HuH-7 (cell line): ENCODE measurements around the gene TEX44.

ENCODE experiments used
- DNase-seq: peaks from one replicate; pipeline ENCODE4 v3.0.0; 2011; ENCODE audit warnings: low spot score

TEX44 gene

DNA sequence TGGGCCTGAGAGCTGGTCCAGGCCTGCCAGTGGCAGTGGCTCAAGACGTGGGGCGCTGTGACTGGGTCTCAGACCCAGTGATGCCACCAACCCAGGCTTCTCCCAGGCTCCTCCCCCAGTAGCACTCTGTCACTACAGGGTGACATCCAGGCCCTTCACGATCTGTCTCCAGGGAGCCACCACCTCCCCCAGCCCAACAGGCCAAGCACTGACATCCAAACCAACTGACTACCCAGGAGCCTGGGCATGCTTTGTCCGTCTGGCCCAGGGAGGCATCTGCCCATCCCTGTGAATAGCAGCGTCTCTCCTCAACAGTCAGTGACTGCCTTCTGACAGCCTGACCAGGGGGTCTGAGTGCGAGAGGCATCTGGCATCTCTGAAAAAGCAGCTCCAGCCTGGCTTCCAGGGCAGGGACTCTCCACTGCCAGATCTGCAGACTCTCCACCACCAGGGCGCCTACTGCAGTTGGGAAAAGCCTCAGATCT, 13.0 kb downstream of the TEX44 start:
- DNase-seq: no peak

DNA sequence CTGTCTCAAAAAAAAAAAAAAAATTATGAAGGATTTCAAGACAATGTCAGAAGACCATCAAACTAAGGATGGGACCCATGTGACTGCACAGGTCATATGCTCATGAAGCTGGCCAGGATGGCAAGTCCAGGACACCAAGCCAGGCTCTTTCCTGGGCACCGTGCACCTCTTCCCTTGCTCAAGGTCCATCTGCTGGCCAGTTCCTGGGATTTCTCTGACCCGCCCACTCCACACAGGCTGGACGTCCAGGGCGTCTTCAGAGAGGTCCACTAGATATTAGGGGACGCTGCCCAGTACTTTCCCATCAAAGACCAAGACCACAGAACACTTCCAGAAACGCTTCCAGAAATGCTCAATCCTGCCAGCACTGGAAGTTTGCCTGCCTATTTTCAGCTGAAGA, 14.3 kb downstream of the TEX44 start:
- no peak for DNase-seq

DNA sequence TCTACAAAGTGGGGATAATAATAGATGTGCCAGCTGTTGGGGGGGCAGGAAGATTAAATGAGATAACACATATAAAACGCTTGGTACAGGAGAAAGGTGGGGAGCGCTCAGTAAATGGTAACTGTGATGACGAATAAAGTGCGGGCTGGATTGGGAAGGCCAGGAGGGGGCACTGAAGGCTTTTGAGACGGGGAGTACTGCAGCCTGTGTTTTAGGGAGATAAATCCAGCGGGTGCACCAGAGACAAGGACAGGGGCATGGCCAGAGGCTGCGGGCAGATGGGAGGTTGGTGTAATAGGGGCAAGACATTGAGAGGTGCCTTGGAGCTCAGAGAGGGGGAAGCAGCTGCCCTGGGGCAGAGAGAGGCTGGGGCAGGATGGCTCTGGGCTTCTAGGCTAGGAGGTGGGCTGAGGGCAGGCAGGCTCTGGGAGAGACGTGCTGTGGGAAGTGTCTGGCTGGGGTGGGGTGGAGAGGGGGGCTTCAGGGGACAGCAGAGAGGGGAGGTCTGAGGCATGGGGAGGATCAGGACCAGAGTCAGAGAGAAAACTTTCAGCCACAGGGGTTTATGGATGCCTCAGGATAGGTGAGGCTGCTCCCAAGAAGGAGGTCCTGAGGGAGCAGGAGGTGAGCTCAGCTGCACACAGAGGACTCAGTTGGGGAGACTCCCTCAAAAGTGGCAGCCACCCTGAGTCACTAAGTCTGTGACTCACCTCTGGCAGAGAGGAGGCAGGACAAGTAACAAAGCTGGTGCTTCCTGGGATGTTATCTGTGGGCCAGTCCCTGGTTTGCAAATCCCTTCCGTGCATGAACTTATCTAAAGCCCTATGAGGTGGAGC, 18.8 kb downstream of the TEX44 start:
- peak; percentile 61 for DNase-seq

DNA sequence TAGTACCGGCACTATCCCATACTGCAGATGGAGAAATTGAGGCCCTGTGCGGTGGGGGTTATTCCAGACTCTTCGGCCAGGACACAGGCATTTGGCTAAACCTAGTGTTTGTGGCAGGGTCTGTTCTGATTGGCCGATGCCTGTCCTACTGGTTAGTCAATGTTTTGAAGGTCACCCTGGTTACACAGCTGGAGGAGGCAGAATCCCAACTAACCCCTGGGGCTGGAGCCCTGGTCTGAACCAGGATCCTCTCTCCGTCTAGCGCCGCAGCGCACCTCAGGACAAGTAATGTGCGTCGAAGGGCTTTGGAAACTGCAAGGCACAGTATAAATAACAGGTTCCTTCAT, 19.4 kb downstream of the TEX44 start:
- no peak for DNase-seq

DNA sequence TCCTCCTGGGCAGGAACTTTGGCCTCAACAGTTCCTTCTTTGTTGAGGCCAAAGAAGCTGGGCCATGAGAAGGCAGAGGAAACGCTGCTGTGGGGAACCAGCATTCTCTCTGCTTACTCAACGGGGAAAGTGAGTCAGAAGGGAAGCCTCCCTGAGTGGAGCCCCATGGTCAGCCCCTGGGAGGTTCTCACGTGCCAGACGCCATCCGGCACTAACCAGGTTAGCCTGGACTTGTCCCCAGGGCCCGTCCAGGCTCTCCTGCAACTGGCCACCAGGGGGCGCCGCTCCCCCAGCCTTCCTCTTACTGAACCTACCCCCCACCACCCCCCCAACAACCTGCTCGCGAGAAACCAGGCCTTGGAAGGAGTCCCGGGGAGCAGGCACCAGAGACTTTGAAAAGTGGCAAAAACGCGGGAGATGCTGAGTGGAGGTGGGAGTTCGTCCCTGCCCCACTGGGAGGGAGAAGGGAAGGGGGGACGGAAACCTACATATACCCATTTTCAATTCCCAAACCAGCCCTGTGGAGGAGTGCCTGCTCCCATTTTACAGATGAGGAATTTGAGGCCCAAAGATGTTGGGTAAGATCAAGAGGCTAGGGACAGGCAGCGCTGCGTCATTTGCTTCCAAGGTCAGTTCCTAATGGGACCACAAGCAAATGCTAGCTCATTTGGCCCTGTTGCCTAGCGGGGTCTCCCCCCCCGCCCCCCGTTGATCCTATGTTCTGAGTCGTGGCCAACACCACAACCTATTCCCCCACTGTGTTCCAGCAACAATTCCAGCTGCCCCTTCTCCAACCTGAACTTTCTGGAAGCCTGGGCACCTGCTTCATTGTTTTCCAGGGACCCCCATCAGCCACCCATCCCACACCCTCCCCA, 20.0 kb downstream of the TEX44 start:
- peak; percentile 94 for DNase-seq

DNA sequence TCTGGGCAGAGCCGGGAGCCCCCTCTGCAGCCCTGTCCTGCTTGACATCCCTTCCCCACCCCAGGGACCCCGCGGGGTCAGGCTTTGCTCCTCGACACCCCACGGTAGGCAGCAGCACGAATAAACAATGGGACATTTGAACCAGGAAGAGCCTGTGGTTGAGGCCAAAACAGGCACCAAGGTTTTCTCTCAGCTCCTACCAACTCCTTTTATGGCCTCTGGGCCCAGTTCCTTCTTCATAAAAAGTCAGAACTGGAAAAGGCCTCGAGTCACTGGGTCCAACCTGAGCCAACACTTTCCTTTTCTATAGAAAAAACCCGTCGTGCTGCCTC, 20.6 kb downstream of the TEX44 start:
- no peak for DNase-seq

DNA sequence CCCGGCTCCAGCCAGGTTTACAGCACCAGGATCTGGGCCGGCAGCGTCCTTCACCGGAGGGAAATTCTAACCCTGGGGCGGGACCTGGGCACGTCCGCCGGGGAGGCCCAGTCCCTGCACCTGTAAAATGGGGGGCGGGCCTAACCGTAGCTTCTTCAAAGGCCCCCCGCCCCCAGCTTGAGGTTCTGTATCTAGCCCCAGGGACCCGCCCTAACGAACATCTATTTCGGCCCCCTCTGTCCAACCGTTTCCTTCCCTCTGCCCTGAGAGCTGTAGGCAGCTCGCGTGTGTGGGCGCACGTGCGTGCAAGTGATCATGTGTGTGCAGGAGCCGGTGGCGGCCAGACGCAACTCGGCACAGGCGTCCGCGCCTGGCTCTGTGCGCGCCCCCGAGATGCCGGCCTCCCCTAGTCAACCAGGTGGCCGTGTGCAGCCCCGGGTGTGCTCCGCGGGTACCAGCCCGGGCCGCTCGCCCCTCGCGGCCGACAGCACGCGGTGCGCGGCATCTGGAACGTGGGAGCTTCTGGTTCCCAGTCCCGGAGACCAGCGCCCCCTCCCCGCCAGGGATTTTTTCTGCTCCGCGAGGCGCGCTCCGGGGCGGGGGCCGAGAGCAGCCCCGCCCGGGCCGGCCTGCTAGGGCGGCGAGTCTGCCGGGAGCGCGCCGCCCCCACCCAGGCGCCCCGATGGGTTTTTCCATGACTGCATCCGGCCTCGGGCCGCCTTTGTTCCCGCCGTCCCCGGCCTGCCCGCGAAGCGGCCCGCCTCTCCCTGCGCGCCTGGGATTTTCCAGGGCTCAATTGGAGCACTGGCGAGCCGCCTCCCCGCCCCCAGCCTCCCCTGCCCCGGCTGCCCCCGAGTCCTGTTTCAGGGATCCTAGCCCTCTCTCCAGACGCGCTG, 21.2 kb downstream of the TEX44 start:
- DNase-seq: peak; percentile 93

DNA sequence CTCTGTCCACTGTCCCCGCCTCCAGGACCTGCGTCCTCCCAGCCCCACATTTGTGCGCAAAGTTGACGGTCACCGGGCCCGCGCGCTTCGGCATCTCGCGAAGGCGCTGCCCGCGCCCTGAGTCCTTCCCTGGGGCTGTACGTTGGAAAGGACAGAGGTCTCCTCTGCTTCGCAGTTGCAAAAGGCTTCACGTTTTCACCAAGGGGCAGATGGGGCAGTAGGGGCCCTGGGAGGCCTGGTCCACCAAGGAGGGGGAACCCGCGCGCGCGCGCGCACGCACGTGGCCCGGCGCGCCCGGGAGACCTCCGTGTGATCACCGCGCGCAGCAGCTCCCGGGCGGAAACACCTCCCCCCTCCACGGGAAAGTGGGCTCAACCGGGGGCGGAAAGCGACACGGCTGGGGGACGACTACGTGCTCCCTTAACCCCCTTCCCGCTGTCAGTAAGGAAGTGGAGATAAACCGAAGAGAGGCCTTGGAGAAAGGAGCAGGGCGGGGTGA, 21.9 kb downstream of the TEX44 start:
- no peak for DNase-seq

DNA sequence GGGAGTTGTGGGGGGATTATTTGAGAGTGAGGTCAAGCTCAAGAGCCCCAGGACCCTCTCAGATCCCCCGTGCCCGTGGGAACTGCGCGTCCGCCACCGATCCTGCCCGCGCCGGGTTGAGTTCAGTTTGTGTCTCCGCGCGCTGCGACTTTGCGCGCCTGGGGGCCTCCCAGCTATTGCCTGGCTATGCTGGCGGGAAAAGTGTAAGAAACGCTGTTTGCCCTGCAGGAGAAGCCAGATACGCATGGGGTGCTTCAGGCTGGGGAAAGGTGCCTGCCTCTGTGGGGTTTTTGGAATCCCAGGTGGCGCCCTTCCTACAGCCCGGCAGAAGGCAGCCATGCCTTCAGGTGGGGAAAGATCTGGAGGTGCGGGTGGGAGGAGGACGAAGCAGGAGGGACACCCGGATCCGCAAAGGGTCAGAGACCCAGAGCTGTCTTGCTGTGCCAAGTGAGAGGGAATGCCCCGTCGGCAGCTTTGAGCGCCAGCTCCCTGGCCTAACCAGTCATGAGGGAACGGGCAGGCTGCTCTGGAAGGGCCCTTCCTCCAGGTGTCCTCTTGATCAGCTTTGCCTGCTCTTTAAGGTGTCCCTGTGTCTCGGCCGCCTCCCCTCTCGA, 22.5 kb downstream of the TEX44 start:
- no peak for DNase-seq

DNA sequence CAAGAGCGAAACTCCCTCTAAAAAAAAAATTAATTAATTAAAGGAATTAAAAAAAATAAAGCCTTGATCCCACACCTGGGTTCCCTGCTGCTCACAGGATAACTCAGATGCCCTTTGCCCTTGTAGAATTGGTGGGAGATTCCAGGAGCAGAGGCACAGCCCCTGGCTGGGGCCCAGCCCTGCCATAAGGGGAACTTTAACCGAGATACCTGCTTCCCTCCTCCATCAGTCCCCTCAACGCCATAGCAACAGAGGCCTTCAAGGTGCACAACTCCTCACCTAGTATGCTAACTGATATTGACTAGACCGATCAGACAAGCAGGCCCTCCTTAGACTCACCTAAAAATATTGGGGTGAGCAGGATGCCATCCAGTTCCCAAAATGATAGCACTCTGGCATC, 23.6 kb downstream of the TEX44 start:
- no peak for DNase-seq

DNA sequence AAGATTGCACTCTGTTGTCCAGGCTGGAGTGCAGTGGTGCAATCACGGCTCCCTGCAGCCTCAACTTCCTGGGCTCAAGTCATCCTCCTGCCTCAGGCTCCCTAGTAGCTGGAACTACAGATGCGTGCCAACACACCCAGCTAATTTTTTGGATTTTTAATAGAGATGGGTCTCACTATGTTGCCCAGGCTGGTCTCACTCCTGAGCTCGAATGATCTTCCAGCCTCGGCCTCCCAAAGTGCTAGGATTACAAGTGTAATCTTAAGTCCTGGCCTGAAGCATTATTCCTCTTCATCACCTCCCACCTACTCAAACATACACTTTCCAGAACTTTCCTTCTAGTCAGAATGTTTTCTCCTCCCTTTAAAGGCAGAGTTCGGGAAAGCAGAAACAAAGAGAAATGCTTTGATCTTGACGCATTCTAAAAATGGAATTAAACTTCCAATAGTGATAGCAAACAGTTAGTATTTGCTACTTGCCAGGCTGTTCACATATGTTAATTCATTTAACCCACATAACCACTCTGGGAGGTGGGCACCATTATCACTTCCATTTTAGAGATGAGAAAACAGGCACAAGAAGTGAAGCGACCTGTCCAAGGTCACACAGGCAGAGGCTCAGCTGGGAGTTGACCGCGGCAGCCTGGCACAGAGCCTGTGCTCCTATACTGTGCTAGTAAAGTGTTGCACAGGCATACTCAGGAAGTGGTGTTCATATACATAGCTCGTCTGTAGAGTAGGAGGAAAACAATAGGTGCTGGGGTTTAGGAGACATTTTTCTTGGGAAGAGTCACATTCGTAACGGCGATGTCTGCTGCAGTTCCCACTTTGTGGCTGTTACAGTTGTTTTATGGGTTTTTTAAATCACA, 24.6 kb downstream of the TEX44 start:
- DNase-seq: no peak

DNA sequence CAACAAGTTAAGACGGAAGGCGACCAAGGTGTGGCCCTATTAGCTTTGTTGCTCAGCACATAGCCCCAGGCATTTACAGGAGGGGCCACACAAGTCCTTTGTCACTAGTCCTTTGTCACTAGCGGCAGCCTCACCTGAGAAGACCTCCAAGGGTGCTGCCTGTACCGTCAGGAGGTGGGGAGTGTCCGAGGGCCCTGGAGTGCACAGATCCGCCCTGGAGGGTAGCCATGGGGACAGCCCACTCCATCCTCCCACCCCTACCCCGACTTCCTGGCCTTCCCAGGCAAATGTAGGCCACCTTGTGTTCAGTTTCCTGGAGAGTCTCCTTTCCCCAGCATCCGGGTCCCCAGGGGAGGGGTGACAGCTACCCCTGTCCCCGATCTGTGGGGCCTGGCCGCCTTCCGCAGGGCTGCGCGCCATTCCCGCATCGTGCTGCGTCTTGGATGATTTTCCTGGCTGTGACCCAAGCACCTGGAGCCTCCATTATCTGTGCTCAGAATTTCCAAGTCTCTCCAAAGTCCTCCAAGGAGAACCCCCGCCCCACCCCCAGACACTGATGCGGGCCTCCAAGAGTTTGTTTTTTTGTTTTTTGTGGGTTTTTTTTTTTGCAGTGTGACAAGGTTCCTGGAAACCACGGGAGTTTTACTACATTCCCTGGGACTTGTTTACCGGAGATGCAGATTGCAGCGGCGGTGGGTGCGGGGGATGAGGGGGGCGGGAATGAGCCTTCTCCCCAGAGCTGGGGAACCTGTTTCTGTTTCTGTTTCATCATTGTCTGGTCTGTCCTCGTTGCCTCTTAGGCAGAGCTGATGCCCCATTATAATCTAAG, 28.6 kb downstream of the TEX44 start:
- no peak for DNase-seq

DNA sequence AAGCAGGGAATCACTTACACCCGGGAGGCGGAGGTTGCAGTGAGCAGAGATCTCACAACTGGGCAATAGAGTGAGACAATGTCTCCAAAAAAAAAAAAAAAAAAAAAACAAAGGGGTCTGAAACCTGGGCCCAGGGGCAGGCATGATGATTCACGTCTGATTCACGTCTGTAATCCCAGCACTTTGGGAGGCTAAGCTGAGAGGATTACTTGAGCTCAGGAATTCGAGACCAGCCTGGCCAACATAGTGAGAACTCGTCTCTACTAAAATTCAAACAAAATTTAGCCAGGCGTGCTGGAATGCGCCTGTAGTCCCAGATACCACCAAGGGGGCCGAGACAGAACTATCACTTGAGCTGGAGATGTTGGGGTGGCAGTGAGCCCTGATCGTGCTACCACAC, 30.3 kb downstream of the TEX44 start:
- DNase-seq: no peak

DNA sequence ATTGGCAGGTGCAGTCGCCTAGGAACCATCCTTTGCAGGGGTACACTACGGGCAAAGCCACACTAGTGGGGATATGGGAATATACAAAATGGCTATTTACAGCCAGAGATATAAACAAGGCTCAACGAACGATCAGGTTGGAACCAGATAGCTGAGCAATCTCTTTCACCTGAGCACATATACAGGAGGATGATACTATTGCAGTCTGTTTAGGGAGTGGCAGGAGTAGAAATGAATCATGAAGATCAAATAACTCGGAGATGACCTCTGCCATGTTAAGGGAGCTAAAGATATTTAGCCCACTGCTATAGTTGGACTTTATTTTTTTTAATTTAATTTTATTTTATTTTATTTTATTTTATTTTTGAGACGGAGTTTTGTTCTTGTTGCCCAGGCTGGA, 33.8 kb downstream of the TEX44 start:
- no peak for DNase-seq

DNA sequence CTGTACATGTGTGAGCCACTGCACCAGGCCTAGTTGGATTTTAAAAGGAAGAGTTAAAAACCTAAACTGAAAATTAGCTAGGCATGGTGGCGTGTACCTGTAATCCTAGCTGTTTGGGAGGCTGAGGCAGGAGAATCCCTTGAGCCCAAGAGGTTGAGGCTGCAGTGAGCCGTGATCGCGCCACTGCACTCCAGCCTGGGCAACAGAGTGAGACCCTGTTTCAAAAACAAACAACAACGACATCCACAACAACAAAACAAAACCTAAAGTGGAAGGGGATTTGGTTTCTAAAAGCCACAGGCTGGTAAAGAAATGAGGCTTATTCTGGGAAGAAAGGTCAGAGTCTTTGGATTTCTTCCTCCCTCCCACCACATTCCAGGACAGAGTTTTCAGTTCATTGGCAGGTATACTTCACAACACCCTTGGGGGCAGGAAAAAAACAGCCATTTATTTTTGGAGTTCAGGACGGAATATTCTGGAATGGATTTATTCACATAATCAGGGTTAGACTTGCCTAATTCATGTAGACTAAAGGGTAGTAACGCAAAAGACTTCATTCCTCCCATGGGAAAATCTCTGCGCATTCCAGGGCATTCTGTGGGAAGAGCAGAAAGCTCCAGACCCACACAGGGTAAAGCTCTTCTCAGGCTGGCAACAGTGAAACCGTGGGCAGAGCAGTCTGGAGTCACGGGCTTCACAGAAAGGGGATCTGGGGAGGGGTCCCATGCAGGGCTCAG, 34.9 kb downstream of the TEX44 start:
- no peak for DNase-seq

DNA sequence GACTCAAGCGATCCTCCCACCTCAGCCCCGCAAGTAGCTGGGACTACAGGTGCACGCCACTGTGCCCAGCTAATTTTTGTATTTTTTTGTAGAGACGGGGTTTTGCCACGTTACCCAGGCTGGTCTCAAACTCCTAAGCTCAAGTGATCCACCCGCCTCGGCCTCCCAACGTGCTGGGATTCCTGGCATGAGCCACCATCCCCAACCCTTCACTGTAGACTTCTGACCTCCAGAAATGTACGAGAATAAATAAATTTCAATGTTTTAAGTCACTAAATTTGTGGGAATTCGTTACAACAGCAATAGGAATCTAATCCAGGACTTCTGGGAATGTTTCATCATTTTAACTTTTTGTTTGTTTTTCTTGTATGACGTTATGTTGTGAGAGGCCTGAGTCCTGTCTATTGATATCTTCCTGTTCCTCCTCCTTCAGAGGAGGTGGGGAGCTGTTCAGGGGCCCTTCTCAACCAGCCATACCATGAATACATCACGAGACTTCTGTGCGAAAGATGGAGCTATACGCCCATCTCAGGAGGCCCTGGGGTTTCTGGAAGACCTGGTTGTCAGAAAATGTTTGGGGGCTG, 40.0 kb downstream of the TEX44 start:
- DNase-seq: no peak

DNA sequence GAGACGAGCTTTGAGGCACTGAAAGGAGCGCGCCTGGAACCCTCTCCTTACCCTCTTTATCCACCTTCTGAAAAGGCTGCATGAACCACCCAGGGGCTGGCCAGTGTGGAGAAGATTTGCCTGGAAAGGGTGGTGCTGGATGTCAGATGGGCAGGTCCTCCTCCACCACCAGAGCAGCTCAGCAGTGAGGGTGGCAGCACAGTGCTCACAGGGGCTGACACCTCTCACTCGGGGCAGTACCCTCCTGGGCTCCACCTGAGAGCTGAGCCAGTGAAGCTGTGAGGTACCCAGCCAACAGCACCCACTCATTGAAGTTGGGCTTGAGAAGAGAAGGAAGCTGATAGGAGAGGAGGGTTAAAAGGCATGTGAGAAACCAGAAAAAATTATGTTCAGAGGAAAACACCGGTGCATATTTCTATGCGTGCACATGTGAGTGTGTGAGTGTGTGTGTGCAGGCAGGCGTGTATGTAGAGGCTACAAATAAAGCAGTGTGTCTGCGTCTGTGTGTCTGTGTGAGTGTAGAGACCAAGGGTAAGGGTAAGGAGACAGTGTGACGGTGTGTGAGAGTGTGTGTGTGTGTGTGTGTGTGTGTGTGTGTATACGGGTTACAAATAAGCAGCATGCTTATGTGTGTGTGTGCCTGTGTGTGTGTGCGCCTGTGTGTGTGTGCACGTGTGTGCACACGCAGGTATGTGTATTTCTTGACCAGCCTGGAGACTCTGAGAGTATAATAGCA, 40.7 kb downstream of the TEX44 start:
- no peak for DNase-seq

DNA sequence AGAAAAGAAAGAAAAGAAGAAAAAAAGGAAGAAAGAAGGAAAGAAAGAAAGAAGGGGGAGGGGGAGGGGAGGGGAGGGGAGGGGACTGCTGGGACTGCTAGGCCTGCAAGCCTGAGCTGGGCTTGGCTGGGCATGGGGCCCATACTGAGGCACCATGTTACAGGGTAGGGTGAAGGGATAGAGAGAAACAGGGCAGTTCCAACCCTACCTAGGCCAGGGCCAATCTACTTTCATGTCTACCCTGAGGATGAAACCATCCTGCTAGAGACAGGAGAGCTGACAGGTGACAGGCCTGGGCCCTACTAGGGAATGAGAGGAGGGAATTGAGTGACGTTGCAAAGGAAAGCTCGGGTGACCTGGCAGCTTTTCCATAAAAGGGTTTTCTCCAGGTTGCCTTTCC, 41.7 kb downstream of the TEX44 start:
- no peak for DNase-seq
